Cardiac fibroblast (primary cell): Measurements from ENCODE around the gene VARS1.
"Not testable (repeated sequence)": the region's sequence is repeated elsewhere in the genome, so short reads cannot be mapped to it uniquely, and the experiment has no call there.

Source experiments
- DNase-seq, 2 donors: peaks; one replicate each; pipeline versions ENCODE4 v3.0.0 to v3.0.0-alpha.2; 2010; ENCODE audit warnings: low read depth in 2 of 2
- H3K4me3 ChIP-seq, 2 donors: replicated peaks in 1 of 2; 1 replicate in 1 of 2; 2 replicates in 1 of 2; pipeline ENCODE4 v1.5.1; 2011; ENCODE audit warnings: low read depth in 2 of 2, low read length in 2 of 2, mild to moderate bottlenecking in 2 of 2, moderate library complexity in 1 of 2
- TF ChIP-seq, protein P1 (sequence below): IDR thresholded peaks from one replicate; pipeline ENCODE4 v1.5.1; 2011; ENCODE audit warnings: low read depth, mild to moderate bottlenecking, low read length, inconsistent platforms

Gene VARS1

DNA sequence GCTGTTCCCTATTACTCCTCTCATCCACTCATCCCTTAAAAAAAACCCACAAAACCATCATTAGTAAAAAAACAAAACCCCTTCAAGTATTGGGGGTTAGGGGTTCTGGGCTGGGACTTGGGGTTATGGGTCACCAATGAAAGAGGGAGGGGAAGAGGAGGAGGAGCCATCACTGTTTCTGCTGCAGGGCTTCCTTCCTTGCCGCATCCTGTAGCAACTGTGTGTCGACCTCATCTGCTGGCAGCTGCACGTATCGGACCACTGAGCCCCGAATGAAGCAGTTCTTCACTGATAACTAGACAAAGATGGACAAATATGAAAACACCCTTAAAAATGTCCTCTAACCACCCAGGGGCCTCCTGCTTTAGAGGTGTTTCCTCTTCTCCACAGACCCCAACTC, 2.0 kb upstream of the VARS1 start:
- DNase-seq = no peak
- no peak overlapping the region for H3K4me3 ChIP-seq
- TF ChIP-seq, protein P1, sequence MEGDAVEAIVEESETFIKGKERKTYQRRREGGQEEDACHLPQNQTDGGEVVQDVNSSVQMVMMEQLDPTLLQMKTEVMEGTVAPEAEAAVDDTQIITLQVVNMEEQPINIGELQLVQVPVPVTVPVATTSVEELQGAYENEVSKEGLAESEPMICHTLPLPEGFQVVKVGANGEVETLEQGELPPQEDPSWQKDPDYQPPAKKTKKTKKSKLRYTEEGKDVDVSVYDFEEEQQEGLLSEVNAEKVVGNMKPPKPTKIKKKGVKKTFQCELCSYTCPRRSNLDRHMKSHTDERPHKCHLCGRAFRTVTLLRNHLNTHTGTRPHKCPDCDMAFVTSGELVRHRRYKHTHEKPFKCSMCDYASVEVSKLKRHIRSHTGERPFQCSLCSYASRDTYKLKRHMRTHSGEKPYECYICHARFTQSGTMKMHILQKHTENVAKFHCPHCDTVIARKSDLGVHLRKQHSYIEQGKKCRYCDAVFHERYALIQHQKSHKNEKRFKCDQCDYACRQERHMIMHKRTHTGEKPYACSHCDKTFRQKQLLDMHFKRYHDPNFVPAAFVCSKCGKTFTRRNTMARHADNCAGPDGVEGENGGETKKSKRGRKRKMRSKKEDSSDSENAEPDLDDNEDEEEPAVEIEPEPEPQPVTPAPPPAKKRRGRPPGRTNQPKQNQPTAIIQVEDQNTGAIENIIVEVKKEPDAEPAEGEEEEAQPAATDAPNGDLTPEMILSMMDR = no peak

DNA sequence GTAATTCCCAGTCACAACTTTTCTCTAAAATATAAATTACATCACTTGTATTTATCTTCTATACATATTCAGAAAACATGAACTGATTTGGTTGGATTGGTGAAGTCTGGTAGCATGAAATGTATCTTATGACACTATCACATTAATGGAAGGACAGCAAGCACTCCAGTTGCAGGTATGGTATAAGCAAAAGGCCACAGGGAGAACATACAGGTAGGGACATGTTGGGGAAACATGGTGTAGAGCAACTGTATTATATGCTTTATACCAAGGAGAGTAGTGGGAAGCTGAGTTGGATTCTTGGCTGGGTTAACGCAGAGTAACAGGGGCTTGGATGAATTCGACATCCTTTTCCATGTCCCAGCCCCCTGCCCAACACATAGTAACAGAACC, 1.4 kb upstream of the VARS1 start:
- no peak for DNase-seq
- TF ChIP-seq, protein P1 = no peak
- no peak overlapping the region for H3K4me3 ChIP-seq

DNA sequence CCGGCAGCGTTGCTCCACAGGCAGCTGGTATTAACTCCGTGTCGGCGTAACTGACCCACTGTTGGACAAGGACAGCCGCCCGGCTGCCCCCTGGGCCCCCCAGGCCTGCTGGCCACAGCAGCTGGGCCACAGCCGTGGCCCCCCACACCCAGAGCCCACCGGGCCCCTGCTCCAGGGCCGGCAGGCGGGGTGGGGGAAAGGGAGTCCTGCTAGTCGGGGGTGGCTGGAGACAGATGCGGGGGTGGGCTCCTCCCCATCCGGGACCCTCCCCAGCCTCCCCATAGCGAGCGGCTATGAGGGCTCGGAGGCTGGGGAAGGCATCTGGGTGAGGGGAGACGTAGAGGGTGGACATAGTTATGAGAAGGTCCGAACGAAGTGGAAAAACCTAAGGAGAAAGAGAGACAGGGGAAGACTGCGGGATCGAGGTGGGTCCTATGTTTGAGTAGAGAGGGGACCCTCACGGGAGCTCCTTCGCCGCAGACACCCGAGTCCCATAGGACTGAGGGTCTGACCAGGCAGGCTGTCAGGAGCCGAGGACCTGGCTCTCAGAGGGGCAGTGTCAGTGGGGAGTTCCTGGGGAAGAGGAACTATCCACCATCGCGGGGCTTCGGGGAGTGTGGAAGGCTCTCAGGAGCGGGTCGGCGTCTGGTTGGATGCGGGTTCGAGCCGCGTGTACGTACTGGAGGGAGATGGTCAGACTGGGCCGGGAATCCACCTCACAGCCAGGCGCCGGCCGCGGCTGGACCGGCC, 511 bp downstream of the VARS1 start:
- peak overlapping the region; percentile 85 to 86 for H3K4me3 ChIP-seq
- TF ChIP-seq, protein P1 = no peak
- peak in 1 of 2 donors; percentile 7 for DNase-seq

DNA sequence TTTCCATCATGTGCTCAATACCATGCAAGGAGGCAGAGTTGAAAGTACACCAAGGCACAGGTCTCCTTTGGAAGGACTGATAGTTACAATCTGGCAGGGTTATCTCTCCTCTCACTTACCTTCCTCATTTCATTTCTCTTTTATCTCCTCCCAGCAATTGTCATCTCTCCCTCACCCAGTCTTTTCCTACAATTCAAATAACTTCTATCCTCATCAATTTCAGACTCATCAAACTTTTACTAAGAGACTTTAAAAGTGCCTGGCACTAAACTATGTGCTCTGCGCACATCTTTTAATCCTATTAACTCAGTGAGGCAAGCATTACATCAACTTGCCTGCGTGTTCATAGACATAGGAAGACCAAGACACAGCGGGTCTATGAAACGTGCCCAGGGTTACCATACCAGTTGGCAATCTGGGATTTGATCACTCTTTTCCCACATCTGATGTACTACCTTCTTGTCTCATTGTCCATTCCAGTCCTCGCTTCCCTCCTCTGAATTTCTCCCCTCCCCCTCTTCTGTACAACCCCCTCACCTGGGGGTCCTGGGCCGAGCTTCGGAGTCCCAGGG, 1.2 kb downstream of the VARS1 start:
- TF ChIP-seq, protein P1 = no peak
- peak overlapping the region; percentile 85 to 86 for H3K4me3 ChIP-seq
- DNase-seq = peak; percentile 43 to 51

DNA sequence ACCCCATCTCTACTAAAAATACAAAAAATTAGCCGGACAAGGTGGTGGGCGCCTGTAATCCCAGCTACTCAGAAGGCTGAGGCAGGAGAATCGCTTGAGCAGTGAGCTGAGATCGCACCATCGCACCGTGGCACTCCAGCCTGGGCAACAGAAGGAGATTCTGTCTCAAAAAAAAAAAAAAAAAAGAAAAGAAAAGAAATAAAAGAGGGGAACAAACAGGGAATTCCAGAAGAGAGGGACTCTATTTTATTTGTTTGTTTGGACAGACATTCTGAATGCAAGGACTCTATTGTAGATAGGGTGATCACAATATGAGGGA, 1.7 kb downstream of the VARS1 start:
- H3K4me3 ChIP-seq = peak overlapping the region in 1 of 2 donors; percentile 86
- not testable (repeated sequence) for DNase-seq

DNA sequence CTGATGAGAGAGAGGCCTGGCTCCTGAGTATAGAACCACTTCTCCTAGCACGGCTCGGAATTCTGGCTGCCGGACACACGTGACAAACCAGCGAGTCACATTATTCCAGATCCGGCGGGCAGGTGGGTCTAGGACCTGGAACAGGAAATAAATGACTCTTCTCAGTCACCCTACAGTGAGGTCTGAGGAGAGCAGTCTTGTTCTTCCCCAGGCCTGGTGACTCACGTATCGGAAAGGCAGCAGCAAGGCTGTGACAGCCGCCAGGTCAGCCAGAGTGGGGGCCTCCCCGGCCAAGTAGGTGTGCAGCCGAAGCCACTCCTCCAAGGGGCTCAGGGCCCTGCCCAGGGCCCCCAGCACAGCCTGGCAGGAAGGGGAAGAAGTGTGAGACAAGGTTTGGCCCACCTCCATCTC, 2.8 kb downstream of the VARS1 start:
- TF ChIP-seq, protein P1 = no peak
- peak; percentile 11 to 68 for DNase-seq
- no peak overlapping the region for H3K4me3 ChIP-seq

DNA sequence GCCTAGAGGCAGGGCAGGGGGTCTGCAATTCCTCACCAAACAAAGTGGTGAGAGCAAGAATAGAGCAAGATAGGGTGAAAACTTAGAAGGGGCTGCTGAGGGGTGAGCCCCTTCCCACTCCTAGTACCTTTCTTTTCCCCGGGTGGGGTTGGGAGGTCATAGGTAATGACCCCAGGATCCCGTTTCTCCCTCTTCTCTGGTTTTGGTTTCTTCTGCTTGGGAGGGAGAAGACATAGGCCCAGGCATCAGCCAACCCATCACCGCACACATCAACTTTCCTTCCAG, 3.5 kb downstream of the VARS1 start:
- DNase-seq = no peak
- no peak overlapping the region for H3K4me3 ChIP-seq
- TF ChIP-seq, protein P1 = no peak
